Fibroblast of the conjunctiva (primary cell): ENCODE results near the gene FAM227A.

Source experiments
- DNase-seq: peaks from one replicate; pipeline ENCODE4 v3.0.0-alpha.2; 2010; ENCODE audit warnings: low read depth

FAM227A gene

DNA sequence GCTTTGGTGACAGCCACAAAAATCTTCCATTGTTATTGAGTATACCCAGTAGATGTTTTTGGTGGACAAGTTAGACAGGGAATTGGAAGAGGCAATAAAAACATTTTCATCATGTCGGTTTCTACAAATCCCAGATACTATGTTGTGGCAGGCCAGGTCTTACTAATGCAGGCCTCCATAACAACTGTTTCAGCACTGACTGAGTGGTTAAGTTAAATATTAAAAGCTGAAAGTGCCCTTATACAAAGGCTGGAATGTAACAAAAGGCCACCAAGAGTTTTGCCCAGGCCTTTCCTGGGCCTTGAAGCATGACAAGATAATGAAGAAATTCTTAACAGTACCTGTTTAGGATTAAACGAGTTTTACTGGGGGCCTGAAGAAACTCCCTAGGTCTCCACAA, 115.5 kb downstream of the FAM227A start:
- no peak for DNase-seq

- DNase-seq = no peak
Observed at GRCh38 chr22:38531251-38531938, 124.8 kb downstream of the FAM227A start.
